A549 (cell line): ENCODE data around the gene NXN.
"Not testable (repeated sequence)": the region's sequence is repeated elsewhere in the genome, so short reads cannot be mapped to it uniquely, and the experiment has no call there.

ENCODE experiments used
- CHD2 ChIP-seq: fragments of 150-350 bp; IDR thresholded peaks from 2 replicates; pipeline ENCODE4 v1.6.1; 2014; ENCODE audit warnings: low read length; ENCODE audit not compliant: partially characterized antibody
- CTCF ChIP-seq: fragments of >200 bp; sonication (Bioruptor Twin); formaldehyde crosslinking; IDR thresholded peaks from 3 replicates; pipeline ENCODE4 v1.5.1; 2016
- MAX ChIP-seq: IDR thresholded peaks from 2 replicates; pipeline ENCODE4 v1.6.1; 2012
- MAZ ChIP-seq: fragments of 150-350 bp; IDR thresholded peaks from 2 replicates; pipeline ENCODE4 v1.6.1; 2014; ENCODE audit warnings: antibody characterized with exemption, low read depth, low read length, borderline replicate concordance
- NR3C1 ChIP-seq: fragments of >200 bp; sonication (Bioruptor Twin); formaldehyde crosslinking; IDR thresholded peaks from 3 replicates; pipeline ENCODE4 v1.6.1; 2017
- POLR2A ChIP-seq: IDR thresholded peaks from 2 replicates; pipeline ENCODE4 v1.6.1; 2012; ENCODE audit warnings: mild to moderate bottlenecking, low read length
- USF2 ChIP-seq: fragments of 450-650 bp; IDR thresholded peaks from 2 replicates; pipeline ENCODE4 v1.6.1; 2014; ENCODE audit warnings: antibody characterized with exemption

GRCh38 chr17:755319-755961, 224.1 kb downstream of the NXN start:
- TF ChIP-seq MAZ, CTCF, MAX, CHD2, POLR2A, USF2, NR3C1: not testable (repeated sequence)
